T47D (cell line): ENCODE results near the gene PHF14.

Source experiments
- DNase-seq, 2 experiments: peaks; one replicate each; pipeline versions ENCODE4 v3.0.0 to v3.0.0-alpha.2; 2011 to 2012; ENCODE audit warnings: low read depth in 1 of 2, low spot score in 1 of 2
- JUND ChIP-seq: IDR thresholded peaks from 2 replicates; pipeline ENCODE4 v1.6.1; 2012; ENCODE audit warnings: low read depth
- in situ Hi-C: cut with HindIII; loops from 2 replicates; pipeline ENCODE4 v1.10.0; 2016; ENCODE audit warnings: low sequenced_read_pairs, low pct_unique_long_range_greater_than_20kb

PHF14 gene

DNA sequence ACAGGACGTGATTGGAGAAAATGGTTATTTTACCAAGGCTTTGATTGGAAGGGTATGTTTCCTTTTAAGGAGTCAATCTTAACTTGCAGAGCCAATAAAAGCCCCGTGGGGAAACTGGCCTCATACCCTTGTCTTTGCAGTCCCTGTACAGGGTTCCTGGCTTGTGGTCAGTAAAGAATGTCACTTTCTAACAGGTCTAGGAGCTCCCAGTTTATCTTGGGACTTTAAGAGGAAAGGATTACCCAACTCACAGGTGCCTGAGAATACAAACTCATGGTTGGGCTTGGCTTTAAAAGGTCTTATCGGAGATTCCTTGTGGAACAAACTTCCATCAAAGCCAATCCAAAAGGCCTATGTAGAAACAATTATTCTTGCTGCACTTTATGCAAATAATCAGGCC lies 221.8 kb downstream of the PHF14 start:
- peak in 1 of 2 experiments; percentile 27 for DNase-seq
- in situ Hi-C loops = no loop called here
- TF ChIP-seq JUND = no peak

DNA sequence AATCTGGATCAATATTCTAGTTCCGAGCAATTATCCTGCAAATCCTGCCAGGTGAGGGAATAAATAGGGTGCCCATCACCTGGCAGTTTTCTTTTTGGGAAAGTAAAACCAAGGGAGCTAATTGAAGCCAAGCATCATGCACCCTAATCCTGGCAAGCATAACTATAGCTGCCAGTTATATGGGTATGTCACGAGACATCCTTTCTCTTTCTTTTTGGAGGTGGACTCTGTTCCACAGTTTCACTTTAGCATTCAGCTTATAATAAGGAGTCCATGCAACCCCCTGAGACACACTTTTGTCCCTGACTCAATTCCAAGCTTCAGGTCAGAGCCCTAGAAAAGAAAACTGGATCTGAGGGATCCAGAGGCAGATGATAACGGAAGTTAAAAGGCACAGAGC lies 222.5 kb downstream of the PHF14 start:
- in situ Hi-C loops = no loop called here
- no peak for DNase-seq
- TF ChIP-seq JUND = no peak

DNA sequence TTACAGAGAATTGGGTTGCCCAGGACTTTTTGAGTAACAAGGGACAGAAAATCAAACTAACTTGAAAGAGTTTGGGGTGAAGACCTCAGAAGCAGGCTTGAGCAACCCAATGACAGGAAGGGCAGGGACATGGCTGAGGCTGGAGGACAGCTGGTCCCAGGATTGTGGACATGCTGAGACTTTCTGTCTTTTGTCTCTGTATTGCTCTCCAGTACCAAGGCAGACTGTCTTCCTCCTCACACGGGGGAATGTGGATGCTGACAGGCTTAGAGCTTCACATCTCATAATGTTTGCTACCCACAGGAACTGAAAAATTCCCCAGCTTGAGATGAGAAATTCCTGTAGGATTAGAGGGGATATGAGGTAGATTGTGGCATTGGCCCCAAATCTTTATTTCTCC lies 229.6 kb downstream of the PHF14 start:
- no peak for TF ChIP-seq JUND
- in situ Hi-C loops = no loop called here
- DNase-seq = no peak

DNA sequence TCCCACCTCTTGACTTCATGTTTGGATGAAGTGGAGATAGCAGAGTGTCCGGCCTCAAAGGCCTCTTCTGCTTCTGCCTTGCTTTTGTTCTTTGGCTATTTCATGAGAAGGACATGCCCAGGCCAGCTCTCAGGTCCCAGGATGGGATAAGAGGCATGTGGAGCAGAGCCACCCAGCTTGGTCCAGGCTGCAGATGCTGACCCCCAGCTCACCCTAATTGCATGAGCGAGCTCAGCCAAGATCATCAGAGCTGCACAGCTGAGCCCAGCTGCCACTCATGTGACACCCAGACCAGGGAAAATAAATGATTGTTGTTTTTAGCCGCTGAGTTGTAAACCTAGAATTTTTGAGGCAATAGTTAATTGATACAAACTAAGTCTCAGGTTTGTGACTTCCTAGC lies 230.0 kb downstream of the PHF14 start:
- no peak for TF ChIP-seq JUND
- DNase-seq = no peak
- in situ Hi-C loops = no loop called here

DNA sequence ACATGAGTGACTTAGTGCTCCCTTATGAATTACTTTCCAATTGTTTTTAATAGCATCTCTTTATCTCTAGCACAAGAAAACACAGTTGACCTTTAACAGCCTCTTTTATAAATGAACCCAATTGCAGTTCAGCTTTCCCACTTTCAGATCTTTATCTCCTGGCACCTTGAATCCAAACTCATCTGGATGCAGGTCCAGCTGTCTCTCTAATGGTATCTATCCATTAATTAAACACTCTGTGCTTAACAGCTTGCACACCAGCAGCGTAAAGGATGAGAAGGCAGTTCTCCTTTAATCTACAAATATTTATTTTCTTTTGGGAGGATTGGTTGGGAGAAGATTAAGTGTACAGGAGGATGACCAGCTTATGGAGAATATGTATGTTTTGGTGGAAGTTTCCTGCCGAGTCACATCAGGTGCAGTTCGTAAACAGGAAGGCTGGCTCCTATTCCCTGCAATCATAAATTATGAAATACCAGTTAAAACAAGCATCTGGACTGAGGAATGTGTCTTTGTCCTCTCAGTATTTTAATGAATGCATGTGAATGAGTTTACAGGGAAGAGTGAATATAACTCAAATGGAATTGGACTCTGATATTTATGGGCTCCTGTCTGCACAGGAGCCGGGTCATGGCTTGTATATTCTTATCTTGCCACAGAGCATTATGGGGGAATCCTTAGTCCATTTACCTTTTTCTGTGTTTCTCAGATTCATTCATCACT lies 232.7 kb downstream of the PHF14 start:
- no peak for DNase-seq
- in situ Hi-C loops = no loop called here
- no peak for TF ChIP-seq JUND

DNA sequence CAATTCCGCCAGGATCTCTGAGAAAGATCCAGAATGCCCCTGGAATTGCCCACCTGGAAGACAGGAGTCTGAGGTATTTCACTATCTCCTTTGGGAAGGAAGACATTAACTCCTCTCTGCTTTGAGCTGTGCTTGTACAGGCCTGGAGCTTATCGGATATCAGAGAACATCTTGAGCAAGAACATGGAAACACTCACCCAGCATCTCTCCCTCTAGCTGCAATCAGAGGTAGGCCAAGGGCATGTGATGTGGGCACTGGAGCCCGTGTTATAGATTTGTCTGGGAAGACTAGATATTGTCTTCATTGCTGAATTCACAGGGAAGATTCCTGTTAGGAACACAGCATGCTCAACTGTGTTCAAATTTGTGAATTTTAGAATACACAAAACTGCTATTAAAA lies 233.9 kb downstream of the PHF14 start:
- in situ Hi-C loops = no loop called here
- no peak for DNase-seq
- no peak for TF ChIP-seq JUND

DNA sequence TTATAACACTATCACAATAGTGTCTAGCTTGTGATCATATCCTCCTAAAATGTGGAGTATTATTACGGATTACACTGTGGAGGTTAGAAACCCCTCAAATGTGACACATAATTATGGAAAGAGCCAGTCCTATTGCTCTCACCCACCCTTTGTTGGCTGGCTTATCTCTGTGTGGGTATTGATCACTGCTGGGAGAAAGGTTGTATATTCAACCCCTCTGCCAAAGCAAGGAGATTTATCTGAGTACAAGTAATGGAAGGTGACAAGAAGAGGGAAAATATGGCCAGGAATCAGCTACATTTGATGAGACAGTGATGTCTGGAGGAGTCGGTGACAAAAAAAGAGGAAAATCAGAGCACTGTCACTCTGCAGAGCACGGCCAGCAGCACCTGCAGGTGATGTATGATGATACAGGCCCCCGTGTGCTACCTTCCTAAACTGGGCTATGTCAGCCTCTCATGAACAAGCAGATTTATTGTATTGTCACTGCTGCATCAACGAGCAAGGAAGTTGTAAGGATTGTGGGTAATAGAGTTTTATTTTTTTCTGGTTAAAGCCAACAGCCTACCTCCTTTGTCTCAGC lies 235.3 kb downstream of the PHF14 start:
- TF ChIP-seq JUND = no peak
- no peak for DNase-seq
- in situ Hi-C loops = no loop called here

DNA sequence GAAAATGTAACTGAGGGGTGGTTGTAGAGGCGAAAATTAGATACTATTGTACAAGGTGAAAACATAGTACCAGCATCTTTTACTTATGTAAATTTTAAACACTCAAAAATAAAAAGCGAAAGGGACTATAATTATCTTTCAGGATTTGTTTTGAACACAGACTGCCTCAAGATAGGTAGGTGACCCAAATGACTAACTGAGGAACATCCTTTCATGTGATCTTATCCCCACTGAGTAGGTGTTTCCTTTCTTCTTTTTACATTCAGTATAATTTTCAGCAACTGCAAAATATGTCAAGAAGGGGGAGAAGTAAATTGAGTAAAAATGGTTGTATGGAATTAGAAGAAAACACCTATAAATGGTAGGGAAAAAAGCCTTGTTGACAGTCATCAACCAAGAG lies 236.7 kb downstream of the PHF14 start:
- no peak for DNase-seq
- TF ChIP-seq JUND = no peak
- in situ Hi-C loops = no loop called here

DNA sequence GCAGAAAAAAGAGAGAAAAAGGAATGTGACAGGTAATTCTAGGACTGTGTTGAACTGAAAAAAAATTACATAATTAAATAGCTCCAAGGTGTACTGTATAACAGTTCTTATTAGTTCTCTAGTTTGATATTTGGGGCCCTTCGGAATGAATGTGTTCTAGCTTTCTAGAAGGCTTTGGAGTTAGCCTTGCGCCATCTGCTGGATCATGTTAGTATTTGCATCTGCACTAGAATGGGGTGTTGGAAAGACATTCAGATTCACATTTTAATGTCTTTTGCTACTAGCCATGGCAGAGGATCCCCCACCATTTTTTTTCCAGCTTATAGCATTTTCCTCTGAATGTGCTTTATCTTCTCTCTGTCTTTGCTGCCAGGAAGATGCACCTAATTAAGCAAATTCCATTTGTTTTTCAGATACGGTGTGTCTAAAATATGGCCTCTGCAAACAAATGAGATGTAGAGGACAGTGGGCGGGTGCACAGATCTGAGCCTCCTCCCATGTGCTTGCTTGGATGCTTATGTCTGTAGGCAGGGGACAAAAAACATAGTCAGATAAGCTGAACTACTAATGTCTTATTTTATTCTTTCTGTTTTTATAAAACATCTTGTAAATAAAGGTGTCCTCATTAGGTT lies 238.5 kb downstream of the PHF14 start:
- TF ChIP-seq JUND = no peak
- peak; percentile 33 to 90 for DNase-seq
- in situ Hi-C loops = no loop called here

DNA sequence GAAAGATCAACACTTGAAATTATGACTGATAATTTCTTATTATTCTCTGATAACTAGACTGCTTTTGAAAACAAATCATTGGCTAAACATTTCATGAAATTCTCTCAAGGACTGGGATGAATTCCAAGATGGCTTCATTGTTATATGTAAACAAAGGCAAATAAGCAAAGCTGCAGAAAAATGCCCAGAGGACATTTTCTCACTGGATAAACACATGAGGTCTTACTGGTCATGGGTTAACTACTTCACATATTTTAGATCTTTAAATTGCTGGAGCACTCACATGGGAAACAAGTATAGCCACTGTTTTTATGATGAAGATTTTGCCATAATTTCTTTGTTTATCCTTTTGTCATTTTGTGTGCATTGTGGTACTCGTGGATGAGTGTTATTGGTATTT lies 239.1 kb downstream of the PHF14 start:
- in situ Hi-C loops = no loop called here
- TF ChIP-seq JUND = no peak
- DNase-seq = peak in 1 of 2 experiments; percentile 89

DNA sequence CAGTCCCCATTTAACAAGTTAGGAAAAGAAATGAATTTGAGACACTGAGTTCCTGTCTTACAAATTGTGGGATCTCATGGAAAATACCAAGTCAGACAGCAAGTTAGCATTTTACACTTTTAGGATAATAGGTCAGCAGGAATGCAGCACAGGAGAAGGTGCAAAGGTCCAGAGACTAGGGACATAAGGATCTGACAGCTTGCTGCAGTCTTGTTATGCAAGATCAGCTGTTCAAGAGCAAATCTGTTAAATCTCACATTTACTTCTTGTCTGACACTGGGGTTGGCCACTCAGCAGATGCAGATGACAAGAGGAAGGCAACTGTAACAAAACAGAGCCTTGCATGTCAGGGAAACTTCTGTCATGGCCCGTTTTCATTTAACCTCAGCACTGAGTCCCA lies 239.6 kb downstream of the PHF14 start:
- no peak for DNase-seq
- no peak for TF ChIP-seq JUND
- in situ Hi-C loops = no loop called here

DNA sequence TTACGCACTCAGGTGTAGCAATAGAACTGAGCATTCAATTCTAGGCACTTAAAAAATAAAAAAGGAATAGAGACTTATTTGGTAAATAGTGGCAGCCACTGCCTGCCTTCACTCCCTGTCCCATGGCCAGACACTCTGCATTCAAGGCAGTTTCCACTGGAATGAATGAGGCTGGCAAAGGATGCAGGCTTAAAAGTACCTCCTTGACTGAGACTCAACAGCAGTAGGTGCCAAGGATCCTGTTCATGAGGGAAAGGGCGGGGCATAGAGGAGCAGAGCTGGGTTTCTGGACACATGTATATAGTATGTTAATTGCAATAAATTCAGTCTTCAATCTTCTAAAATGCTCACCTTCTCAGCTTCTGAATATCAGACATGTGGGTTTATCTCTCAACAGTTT lies 242.6 kb downstream of the PHF14 start:
- DNase-seq = no peak
- TF ChIP-seq JUND = no peak
- in situ Hi-C loops = no loop called here

DNA sequence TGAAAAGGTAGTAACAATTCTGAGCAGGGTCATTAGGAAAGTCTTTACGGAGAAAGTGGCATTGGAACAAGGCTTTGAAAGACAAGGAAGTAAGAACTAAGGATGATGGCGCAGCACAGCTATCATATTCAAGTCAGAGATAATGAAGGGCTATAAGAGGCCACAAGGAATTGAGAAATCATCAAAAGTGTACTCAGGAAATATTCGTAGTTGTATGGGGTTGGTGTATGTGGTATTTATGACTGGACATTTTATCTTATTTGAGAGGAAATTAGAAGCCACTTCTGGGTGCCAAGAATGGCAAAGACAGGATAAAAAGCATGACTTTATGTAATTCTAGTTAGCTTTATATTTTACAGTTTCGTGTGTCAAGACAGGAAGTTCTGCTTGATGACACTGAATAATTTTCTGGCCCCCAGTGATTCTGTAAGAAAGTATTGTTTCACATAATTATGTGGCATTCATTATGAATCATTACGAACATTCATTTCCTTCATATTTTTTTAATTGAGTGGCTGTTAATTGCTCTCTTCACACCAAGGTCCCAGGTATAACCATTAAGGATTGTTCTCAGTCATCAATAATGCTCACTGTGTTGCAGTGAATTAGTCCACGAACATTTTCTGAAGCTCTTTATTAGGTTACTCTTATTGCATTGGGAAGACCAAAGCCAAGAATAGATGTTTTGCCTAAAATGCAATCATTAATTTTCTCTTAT lies 244.3 kb downstream of the PHF14 start:
- TF ChIP-seq JUND = no peak
- DNase-seq = no peak
- in situ Hi-C loops = no loop called here
